PC-9 (cell line): ENCODE results near the gene OR11H6. TPM values are rescaled to one million over a fixed set of nuclear protein-coding genes. Genes with fewer than 3 reads are reported as not detected.

Experiments used
- BruUV-seq: library from RNA; stranded (reverse); fragments of 400-500 nt; replicated peaks from 2 replicates; lab custom pipeline; 2021; lab: Mats Ljungman, UMichigan
- CTCF ChIA-PET: fragments of 300-600 bp; sonication (Branson Sonifier 250); formaldehyde crosslinking; loops from one replicate; lab custom pipeline; 2022; ENCODE audit warnings: antibody characterized with exemption; lab: Charles Lee
- POLR2A ChIA-PET: fragments of 300-600 bp; sonication (Branson Sonifier 250); formaldehyde crosslinking; loops from one replicate; lab custom pipeline; 2022; ENCODE audit warnings: antibody characterized with exemption; ENCODE audit not compliant: unreplicated experiment; lab: Charles Lee
- DNase-seq, 2 experiments: peaks; one replicate each; pipeline versions ENCODE4 v3.0.0 to v3.0.0-alpha.2; 2015 to 2022; ENCODE audit warnings: mixed read lengths in 1 of 2
- H2AFZ ChIP-seq: fragments of 200-600 bp; sonication (generic); 2 replicates; pipeline ENCODE4 v1.8.1; 2017; ENCODE audit warnings: antibody characterized with exemption
- H3F3A ChIP-seq: fragments of 200-600 bp; sonication (generic); 2 replicates; pipeline ENCODE4 v1.8.1; 2017; ENCODE audit warnings: antibody characterized with exemption, mild to moderate bottlenecking, low read depth; ENCODE audit not compliant: insufficient read depth
- H3K27ac ChIP-seq: fragments of 200-600 bp; sonication (generic); 2 replicates; pipeline ENCODE4 v1.6.1; 2016; ENCODE audit warnings: mixed run types
- H3K27me3 ChIP-seq: fragments of 200-600 bp; sonication (generic); 2 replicates; pipeline ENCODE4 v1.6.1; 2016; ENCODE audit warnings: low read depth, mixed run types; ENCODE audit not compliant: insufficient read depth
- H3K36me3 ChIP-seq: fragments of 200-600 bp; sonication (generic); 2 replicates; pipeline ENCODE4 v1.6.1; 2016; ENCODE audit warnings: low read depth, mixed run types
- H3K4me1 ChIP-seq: fragments of 200-600 bp; sonication (generic); replicated peaks from 2 replicates; pipeline ENCODE4 v1.6.1; 2016; ENCODE audit warnings: mixed run types; ENCODE audit not compliant: insufficient read depth
- H3K4me2 ChIP-seq: fragments of 200-600 bp; sonication (generic); 2 replicates; pipeline ENCODE4 v1.6.1; 2017; ENCODE audit warnings: mixed run types
- H3K4me3 ChIP-seq: fragments of 200-600 bp; sonication (generic); 2 replicates; pipeline ENCODE4 v1.6.1; 2016; ENCODE audit warnings: mixed run types
- H3K79me2 ChIP-seq: fragments of 200-600 bp; sonication (generic); 2 replicates; pipeline ENCODE4 v1.6.1; 2017; ENCODE audit warnings: low read depth, mixed run types
- H3K9me2 ChIP-seq: fragments of 200-600 bp; sonication (generic); 2 replicates; pipeline ENCODE4 v1.8.1; 2017; ENCODE audit warnings: mild to moderate bottlenecking; ENCODE audit not compliant: insufficient read depth
- H3K9me3 ChIP-seq: fragments of 200-600 bp; sonication (generic); 2 replicates; pipeline ENCODE4 v1.8.1; 2016; ENCODE audit warnings: low read depth; ENCODE audit not compliant: insufficient read depth
- H4K20me1 ChIP-seq: fragments of 200-600 bp; sonication (generic); 2 replicates; pipeline ENCODE4 v1.8.1; 2017; ENCODE audit not compliant: insufficient read depth
- CTCF ChIP-seq: fragments of 200-600 bp; sonication (generic); conservative IDR thresholded peaks from 2 replicates; pipeline ENCODE4 v1.6.1; 2017; ENCODE audit warnings: mixed run types, antibody characterized with exemption, mild to moderate bottlenecking, moderate library complexity
- EZH2 ChIP-seq: fragments of 200-600 bp; sonication (generic); IDR thresholded peaks from 2 replicates; pipeline ENCODE4 v1.8.0; 2017; ENCODE audit warnings: antibody characterized with exemption, low read depth
- intact Hi-C: fragments of 100-400 bp; cut with micrococcal nuclease; formaldehyde crosslinking; loops from one replicate; pipeline ENCODE4 v1.10.0; 2022; ENCODE audit not compliant: unreplicated experiment
- total RNA-seq: library from RNA; stranded (reverse); gene quantifications from 2 replicates; pipeline ENCODE4 v1.2.3, GENCODE V29; 2021

Gene OR11H6
- total RNA-seq, 1 experiment from 2014 or later: not detected

GRCh38 chr14:20274062-20274461 lies 50.6 kb downstream of the OR11H6 start:
- intact Hi-C loops: no loop called here
- no peak overlapping the region for H3K4me2 ChIP-seq
- no peaks in the 10 kb centered on the region for H3K36me3 ChIP-seq
- H3K27me3 ChIP-seq: no peaks in the 10 kb centered on the region
- no peaks in the 10 kb centered on the region for H3F3A ChIP-seq
- POLR2A ChIA-PET: no interaction called here
- no peak overlapping the region for H3K4me3 ChIP-seq
- no peaks in the 10 kb centered on the region for H4K20me1 ChIP-seq
- no peaks in the 10 kb centered on the region for H3K79me2 ChIP-seq
- no peak for DNase-seq
- no peak overlapping the region for H3K27ac ChIP-seq
- no peaks in the 10 kb centered on the region for H3K9me3 ChIP-seq
- BruUV-seq: no TSS peak
- no peaks in the 10 kb centered on the region for H3K9me2 ChIP-seq
- H3K4me1 ChIP-seq: no peaks in the 10 kb centered on the region
- H2AFZ ChIP-seq: no peak overlapping the region
- CTCF ChIA-PET: no interaction called here
- no peak for TF ChIP-seq CTCF
- TF ChIP-seq EZH2: no peak

Other genes with a start within 250 kb of the OR11H6 start
- gene OR4K15, start 248.1 kb upstream of the OR11H6 start, total RNA-seq: not detected in 2 replicates
- gene OR4Q2, start 221.5 kb upstream of the OR11H6 start, total RNA-seq: not detected in 2 replicates
- not detected in 2 replicates for gene OR4K14, start 204.4 kb upstream of the OR11H6 start, total RNA-seq
- gene OR4K13, start 187.7 kb upstream of the OR11H6 start, total RNA-seq: not detected in 2 replicates
- gene OR4L1, start 163.7 kb upstream of the OR11H6 start, total RNA-seq: not detected in 2 replicates
- not detected in 2 replicates for gene OR4K17, start 113.0 kb upstream of the OR11H6 start, total RNA-seq
- not detected in 2 replicates for gene OR4N5, start 84.9 kb upstream of the OR11H6 start, total RNA-seq
- not detected in 2 replicates for gene OR11G2, start 32.8 kb upstream of the OR11H6 start, total RNA-seq
- not detected in 2 replicates for gene OR11H7, start 5.3 kb downstream of the OR11H6 start, total RNA-seq
- gene OR11H4, start 15.6 kb downstream of the OR11H6 start, total RNA-seq: not detected in 2 replicates
- gene TTC5, start 82.2 kb downstream of the OR11H6 start, total RNA-seq: 12.6 and 15.8 TPM in 2 replicates
- gene CCNB1IP1, start 109.6 kb downstream of the OR11H6 start, total RNA-seq: 30.8 and 34.0 TPM in 2 replicates
- gene PARP2, start 119.9 kb downstream of the OR11H6 start, total RNA-seq: 22.1 and 23.3 TPM in 2 replicates
- gene TEP1, start 189.8 kb downstream of the OR11H6 start, total RNA-seq: 18.4 and 20.4 TPM in 2 replicates
- 0.11 TPM in 1 of 2 replicates, not detected in the other for gene KLHL33, start 212.5 kb downstream of the OR11H6 start, total RNA-seq
- 17.2 and 20.6 TPM in 2 replicates for gene OSGEP, start 231.1 kb downstream of the OR11H6 start, total RNA-seq
- gene APEX1, start 231.5 kb downstream of the OR11H6 start, total RNA-seq: 107 and 113 TPM in 2 replicates
- 20.1 and 22.2 TPM in 2 replicates for gene PIP4P1, start 237.7 kb downstream of the OR11H6 start, total RNA-seq
- gene PNP, start 245.7 kb downstream of the OR11H6 start, total RNA-seq: 23.5 and 26.9 TPM in 2 replicates